Stimulated activated CD8-positive, alpha-beta memory T cell treated with anti-CD3 and anti-CD28 coated beads, Interleukin-12 subunit alpha, Interleukin-12 subunit beta, amount 100 ng/mL, for 24 hours (primary cell): ENCODE measurements around the gene RPS6KA2.
"Not testable (repeated sequence)": the region's sequence is repeated elsewhere in the genome, so short reads cannot be mapped to it uniquely, and the experiment has no call there.

ENCODE experiments used
- DNase-seq: peaks from one replicate; pipeline ENCODE4 v3.0.0-alpha.2; 2020; ENCODE audit errors: extremely low read depth

RPS6KA2 gene

GRCh38 chr6:166420351-166420750 lies 206.7 kb downstream of the RPS6KA2 start:
- DNase-seq: no peak

- DNase-seq: no peak
Observed at GRCh38 chr6:166419717-166420116, 207.3 kb downstream of the RPS6KA2 start.

GRCh38 chr6:166419286-166419685 lies 207.8 kb downstream of the RPS6KA2 start:
- no peak for DNase-seq

GRCh38 chr6:166418691-166419143 lies 208.3 kb downstream of the RPS6KA2 start:
- no peak for DNase-seq

GRCh38 chr6:166417285-166417691 lies 209.8 kb downstream of the RPS6KA2 start:
- DNase-seq: no peak

GRCh38 chr6:166415833-166416347 lies 211.2 kb downstream of the RPS6KA2 start:
- no peak for DNase-seq

- DNase-seq: no peak
Observed at GRCh38 chr6:166415306-166415705, 211.7 kb downstream of the RPS6KA2 start.

GRCh38 chr6:166413491-166413951 lies 213.5 kb downstream of the RPS6KA2 start:
- DNase-seq: no peak

- no peak for DNase-seq
Observed at GRCh38 chr6:166412911-166413384, 214.1 kb downstream of the RPS6KA2 start.

- no peak for DNase-seq
Observed at GRCh38 chr6:166412156-166412910, 214.7 kb downstream of the RPS6KA2 start.

GRCh38 chr6:166411721-166412151 lies 215.3 kb downstream of the RPS6KA2 start:
- no peak for DNase-seq

- no peak for DNase-seq
Observed at GRCh38 chr6:166411271-166411670, 215.8 kb downstream of the RPS6KA2 start.

GRCh38 chr6:166410426-166410935 lies 216.6 kb downstream of the RPS6KA2 start:
- no peak for DNase-seq

- DNase-seq: no peak
Observed at GRCh38 chr6:166408936-166409755, 217.9 kb downstream of the RPS6KA2 start.

- no peak for DNase-seq
Observed at GRCh38 chr6:166406197-166406596, 220.9 kb downstream of the RPS6KA2 start.

- DNase-seq: no peak
Observed at GRCh38 chr6:166405386-166405785, 221.7 kb downstream of the RPS6KA2 start.

GRCh38 chr6:166402582-166403277 lies 224.3 kb downstream of the RPS6KA2 start:
- no peak for DNase-seq

GRCh38 chr6:166400649-166401250 lies 226.3 kb downstream of the RPS6KA2 start:
- not testable (repeated sequence) for DNase-seq

GRCh38 chr6:166400181-166400580 lies 226.9 kb downstream of the RPS6KA2 start:
- DNase-seq: no peak

GRCh38 chr6:166398348-166398747 lies 228.7 kb downstream of the RPS6KA2 start:
- DNase-seq: no peak

GRCh38 chr6:166397849-166398248 lies 229.2 kb downstream of the RPS6KA2 start:
- no peak for DNase-seq
